ENCODE results near the gene NFIC.
"Not testable (repeated sequence)": the region's sequence is repeated elsewhere in the genome, so short reads cannot be mapped to it uniquely, and the experiment has no call there.

NFIC gene

DNA sequence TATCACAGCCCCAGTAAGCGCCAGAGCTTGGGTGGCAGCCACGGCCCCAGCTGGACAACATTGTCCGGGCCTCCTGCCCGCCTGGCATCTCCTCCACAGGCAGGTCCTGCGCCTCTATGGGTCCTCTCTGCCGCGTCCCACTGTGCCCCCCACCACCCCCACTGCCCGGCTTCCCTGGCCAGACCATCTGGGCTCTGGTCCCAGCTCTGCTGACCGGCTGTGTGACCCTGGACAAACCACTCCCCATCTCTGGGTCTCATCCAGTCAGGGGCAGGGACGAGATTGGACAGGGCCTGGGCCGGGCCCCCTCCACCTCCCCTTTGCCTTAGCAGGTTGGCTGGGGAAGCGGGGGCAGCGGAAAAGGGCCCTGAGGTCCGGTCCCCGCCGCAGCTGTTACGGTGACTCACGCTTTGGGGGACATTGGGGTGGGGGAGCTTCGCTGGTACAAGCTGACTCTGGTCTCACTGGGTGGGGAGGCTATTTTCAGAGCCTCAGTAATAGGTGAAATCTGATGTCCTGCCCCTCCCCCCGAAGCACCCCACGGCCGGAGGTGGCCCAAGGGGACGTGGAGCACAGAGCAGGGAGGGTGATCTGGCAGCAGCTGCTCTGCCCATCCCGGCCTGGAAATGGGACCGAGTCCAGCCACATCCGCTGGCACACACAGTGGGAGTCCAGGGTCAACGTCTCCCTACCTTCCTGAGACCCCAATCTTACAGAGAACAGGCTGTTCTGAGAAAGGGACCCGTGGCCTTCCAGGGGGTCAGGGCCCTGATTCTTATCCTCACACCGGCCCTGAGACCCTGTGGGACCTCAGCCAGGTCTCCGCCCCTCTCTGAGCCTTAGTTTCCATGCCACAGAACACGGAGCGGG lies 9.1 kb downstream of the NFIC start:
- DNase-seq = no peak

DNA sequence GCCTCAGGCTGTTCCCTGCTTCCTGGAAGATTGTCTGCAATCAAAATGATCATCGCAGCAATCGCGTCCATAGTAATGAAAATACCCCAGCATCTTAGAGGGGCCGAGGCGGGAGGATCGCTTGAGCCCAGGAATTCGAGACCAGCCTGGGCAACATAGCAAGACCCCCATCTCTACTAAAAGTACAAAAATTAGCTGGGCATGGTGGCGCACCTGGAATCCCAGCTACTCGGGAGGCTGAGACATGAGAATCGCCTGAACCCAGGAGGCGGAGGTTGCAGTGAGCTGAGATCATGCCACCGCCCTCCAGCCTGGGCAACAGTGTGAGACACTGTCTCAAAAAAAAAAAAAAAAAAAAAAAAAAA lies 9.7 kb downstream of the NFIC start:
- DNase-seq = not testable (repeated sequence)

DNA sequence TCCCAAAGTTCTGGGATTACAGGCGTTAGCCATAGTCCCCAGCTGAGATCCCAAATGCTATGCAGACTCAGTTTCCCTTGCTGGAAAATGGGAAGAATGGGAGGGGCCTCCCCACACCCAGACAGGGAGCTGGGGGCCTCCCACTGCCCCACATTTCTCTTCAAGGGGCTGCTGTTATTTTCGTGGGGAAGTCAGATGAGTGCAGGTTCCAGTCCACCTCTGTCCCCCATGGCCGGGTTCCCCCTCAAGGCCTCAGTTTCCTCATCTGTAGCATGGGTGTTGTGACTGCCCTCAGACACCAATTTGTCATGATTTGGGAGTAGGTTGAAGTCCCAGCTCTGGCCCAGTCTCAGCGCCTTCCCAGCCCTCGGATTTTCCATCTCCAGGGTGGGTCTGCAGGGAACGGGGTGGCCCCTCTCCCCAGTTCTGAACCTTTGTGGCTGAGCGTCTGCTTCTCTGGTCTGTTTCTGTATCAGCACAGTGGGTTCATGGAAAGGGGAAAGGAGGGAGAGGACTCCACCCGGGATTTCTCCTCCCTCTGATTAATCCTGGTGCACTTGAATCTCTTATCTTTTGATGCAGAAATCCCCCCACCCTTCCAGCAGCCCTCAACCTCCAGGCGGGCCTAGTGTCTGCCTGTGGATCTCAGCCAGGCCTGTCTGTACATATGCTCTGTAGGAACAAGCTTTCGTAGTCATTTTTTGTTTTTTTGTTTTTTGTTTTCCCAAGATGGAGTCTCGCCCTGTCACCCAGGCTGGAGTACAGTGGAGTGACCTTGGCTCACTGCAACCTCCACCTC lies 12.2 kb downstream of the NFIC start:
- no peak for DNase-seq

DNA sequence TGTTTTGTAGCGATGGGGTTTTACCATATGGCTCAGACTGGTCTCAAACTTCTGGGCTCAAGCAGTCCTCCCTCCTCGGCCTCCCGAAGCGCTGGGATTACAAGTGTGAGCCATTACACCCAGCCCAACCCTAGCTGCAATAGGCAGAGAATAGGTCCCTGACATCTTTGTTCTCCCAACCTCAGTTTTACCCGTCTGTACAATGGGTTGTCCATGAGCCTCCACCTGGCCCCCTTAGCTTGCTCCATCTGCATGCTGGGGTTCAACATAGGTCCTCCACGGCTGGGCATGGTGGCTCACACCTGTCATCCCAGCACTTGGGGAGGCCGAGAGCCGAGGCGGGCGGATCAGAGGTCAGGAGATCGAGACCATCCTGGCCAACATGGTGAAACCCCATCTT lies 14.4 kb downstream of the NFIC start:
- no peak for DNase-seq

DNA sequence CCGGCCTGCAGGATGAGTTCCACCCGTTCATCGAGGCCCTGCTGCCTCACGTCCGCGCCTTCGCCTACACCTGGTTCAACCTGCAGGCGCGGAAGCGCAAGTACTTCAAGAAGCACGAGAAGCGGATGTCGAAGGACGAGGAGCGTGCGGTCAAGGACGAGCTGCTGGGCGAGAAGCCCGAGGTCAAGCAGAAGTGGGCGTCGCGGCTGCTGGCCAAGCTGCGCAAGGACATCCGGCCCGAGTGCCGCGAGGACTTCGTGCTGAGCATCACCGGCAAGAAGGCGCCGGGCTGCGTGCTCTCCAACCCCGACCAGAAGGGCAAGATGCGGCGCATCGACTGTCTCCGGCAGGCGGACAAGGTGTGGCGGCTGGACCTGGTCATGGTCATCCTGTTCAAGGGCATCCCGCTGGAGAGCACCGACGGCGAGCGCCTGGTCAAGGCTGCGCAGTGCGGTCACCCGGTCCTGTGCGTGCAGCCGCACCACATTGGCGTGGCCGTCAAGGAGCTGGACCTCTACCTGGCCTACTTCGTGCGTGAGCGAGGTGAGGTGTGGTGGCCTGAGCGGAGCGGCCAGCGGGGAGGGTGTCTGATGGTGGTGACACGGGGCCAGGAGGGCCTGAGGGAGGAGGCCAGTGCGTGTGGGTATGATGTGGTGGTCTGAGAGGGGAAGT lies 15.5 kb downstream of the NFIC start:
- DNase-seq = no peak

DNA sequence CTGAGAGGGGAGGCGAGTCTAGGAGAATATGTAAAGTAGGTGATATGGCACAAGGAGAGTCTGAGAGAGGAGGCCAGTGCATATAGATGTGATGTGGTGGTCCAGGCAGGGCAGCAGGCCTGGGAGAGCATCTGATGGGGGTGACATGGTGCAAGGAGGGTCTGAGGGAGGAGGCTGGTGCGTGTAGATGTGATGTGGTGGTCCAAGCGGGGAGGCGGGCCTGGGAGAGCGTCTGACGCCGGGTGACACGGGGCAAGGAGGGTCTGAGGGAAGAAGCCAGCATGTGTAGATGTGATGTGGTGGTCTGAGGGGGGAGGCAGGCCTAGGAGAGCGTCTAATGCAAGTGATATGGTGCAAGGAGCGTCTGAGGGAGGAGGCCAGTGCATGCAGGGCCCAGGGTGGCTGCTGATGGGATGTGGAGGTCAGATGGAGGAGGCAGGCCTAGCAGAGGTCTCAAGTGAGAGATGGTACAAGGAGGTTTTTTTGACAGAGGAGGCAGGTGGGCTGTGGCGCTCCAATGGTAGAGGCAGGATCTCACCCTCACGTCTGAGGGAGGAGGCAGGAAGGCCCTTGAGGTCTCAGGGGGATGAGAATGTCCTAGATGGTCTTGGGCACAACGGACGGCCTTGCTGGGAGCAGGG lies 16.2 kb downstream of the NFIC start:
- DNase-seq = no peak

DNA sequence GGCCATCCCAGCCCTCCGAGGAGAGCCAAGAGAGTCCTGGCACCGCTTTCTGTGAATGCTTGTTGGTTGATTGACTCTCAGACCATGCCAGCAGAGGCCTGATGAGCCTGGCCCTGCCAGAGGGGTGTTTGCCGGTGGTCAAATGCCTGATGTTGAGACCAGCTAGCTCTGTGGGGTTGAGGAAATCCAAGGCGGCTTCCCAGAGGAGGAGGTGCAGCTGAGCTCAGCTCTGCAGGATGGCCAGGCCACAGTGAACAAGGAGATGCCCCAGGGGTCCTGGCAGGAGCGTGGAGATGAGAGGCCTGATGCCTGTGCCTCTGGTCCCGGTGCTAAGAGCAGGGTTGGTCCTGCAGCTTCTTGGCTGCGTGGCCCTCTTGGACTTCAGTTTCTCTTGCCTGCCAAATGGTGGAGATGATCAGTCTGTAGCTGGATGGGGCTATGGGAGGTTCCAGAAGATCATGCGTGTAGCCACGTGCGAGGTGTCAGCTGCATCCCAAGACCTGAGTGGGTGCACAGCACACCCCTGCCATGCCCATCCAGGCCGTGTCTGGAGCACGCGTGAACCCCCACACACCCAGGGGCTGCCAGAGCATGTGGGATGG lies 16.8 kb downstream of the NFIC start:
- DNase-seq = no peak

DNA sequence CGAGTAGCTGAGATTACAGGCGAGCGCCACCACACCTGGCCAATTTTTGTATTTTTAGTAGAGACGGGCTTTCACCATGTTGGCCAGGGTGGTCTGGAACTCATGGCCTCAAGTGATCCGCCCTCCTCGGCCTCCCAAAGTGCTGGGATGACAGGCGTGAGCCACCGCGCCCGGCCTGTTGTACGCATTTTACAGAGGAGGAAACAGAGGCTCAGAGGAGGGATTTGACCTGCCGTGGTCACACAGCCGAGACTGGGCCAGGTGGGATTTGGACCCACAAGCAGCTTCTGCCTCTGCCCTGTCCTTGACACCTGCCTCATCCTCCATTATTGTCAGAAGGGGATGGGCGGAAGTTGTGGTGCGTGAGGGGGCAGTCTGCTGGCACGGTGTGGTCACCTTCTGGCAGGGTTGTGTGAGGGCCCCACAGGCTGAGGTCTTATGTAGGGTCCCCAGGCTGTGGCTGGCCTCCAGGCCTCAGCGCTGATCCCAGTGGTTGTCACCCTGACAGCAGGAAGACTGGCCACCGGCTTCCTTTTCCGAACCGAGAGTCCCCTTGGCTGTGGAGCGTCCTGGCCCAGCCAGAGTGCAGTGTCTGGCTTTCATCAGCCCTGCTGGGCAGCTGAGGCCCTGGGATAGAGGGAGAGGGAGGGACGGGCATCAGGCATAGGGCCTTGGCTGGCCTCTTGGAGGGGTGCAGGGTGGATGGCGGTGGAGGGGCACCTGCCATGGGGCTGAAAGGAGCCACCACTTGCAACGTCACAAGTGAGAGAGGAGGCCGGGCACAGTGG lies 20.3 kb downstream of the NFIC start:
- DNase-seq = no peak

DNA sequence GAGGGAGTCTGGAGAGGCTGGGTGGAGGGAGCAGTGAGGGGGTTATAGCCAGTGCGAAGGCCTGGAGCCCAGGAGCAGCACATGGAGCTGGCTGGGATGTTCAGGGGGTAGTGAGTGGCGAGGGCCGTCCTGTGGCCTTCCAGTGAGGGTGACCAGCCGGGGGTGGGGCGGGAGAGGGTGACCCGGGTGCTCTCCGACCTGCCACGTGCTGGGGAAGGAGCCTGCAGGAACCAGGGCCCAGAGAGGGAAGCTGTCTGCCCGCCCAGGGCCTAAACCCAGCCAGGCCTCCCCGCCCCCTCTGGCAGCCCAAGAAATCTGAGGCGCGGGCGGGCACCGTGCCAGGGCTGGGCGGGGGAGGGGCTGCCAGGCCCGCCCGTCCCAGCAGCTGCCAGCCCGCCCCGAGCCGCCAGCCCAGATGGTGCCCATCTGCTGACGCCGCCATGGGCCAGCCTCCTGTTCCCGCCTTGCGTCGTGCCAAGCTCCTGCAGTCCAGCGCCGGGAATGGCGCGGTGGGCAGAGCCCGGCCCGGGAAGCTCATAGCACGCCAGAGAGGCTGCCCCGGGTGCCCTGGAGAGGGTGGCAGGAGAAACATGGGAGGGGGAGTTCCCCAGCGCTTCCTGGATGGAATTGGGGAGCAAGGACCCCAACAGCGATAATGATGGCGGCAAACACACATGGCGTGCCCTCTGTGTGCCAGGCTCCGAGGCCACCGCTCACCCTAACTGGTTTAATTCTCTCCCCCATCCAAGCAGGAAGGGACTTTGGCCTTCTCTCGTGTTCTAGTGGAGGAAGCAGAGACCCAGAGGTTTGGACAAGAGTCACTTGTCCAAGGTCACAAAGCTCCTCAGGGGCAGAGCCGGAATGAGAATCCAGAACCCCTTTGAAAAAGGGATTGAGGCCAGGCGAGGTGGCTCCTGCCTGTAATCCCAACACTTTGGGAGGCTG lies 21.5 kb downstream of the NFIC start:
- no peak for DNase-seq

DNA sequence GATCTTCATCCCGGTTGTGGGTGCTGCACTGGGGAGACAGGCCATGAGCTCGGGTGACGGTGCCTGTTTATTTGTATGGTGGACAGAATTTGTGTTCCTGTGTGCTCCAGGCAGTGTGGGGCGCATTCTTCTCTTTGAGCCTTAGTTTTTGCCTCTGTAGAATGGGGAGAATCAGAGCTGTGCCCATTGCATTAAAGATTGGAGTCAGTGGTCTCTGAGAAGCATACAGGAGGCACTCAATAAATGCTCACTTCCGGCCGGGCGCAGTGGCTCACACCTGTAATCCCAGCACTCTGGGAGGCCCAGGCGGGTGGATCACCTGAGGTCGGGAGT lies 23.0 kb downstream of the NFIC start:
- no peak for DNase-seq

DNA sequence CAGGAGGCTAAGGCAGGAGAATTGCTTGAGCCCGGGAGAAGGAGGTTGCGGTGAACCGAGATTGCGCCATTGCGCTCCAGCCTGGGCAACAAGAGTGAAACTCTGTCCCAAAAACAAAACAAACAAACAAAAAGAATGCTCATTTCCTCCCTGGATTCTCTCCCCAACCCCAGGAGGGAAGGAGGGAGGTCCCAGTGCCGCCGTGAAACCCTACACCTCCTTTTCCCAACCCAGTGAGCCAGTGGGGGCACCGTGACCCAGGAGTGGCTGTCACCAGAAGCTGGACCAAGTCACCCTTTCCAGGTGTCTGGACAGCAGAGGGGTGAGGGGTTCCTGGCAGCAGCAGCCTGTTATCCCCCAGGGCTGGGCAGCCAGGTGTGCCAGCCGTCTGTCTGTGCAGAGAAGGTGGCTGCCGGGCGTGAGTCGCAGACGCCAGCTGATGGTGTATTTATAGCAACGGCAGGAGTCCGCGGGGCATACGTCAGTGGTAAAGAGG lies 23.5 kb downstream of the NFIC start:
- DNase-seq = no peak

DNA sequence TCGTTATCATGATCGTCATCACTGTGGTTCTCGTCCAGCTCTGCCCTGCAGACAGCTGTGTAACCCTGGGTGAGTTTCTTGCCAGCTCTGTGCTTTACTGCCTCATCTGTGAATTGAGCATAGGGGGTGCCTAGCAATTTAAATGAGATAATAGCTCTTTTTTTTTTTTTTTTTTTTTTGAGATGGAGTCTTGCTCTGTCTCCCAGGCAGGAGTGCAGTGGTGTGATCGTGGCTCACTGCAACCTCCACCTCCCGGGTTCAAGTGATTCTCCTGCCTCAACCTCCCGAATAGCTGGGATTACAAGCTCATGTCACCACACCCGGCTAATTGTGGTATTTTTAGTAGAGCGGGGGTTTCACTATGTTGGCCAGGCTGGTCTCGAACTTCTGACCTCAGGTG lies 25.5 kb downstream of the NFIC start:
- DNase-seq = not testable (repeated sequence)

DNA sequence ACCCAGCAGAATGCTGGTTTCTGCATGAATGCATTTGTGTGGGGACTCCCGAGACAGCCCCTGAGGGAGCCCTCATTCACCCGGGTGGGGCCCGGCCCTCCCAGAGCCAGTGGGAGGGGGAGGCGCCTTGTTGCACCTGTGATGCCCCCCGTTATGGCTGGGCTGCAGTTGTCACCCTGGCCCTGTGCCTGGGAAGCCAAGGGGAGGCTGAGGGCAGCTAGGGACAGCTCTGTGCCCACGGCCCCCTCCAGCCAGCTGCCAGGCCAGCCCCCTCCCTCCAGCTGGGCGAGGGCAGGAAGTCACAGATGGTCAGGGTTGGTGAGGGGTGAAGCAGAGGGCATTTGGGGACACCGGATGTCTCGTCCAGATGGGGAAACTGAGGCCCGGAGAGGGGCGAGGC lies 26.1 kb downstream of the NFIC start:
- DNase-seq = no peak

DNA sequence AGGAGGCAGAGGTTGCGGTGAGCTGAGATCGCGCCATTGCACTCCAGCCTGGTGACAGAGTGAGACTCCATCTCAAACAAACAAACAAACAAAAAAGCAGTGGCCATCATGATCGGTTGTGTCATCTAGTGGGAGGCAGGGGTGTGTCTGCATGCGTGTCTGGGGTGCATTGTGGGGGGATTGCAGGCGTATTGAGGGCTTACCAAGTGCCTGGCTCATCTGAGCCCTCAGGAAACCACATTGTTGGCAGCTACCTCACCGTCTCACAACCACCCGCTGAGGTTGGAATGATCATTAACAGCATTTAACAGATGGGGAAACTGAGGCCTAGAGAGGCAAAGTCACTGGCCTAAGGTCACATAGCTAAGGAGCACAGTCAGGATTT lies 30.5 kb downstream of the NFIC start:
- no peak for DNase-seq

DNA sequence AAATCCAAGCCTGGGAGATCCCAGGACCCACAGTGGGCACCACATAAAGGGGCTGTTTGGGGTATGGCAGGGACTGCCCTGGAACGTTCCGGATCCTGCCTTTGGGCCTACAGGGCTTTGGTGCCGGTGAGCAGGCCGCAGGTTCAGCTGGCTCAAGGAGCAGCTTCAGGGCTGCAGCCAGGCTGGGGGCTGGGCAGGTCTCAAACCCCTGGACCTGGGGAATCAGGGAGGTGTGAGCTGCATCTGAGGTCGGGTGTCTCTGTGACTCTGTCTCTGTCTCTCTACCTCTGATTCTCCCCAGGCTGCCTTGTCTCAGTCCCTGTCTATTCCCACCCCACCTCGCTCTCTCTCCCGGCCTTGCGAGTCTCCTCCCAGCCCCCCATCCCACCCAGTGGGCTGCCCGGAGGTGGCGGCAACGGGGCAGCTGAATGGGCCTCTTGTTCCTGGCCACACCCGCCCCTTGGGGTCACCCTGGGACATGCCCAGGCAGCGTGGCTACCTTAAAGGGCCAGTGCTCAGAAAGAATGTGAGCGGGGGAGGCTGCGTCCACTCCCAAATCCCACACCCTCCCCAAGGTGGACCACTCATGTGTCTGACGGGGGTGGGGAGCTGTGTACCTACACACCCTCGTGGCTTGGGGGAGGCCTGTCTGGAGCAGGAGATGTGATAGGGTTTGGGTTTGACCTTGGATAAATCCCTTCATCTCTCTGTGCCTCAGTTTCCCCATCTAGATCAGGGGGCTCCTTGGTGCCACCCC lies 31.1 kb downstream of the NFIC start:
- no peak for DNase-seq

DNA sequence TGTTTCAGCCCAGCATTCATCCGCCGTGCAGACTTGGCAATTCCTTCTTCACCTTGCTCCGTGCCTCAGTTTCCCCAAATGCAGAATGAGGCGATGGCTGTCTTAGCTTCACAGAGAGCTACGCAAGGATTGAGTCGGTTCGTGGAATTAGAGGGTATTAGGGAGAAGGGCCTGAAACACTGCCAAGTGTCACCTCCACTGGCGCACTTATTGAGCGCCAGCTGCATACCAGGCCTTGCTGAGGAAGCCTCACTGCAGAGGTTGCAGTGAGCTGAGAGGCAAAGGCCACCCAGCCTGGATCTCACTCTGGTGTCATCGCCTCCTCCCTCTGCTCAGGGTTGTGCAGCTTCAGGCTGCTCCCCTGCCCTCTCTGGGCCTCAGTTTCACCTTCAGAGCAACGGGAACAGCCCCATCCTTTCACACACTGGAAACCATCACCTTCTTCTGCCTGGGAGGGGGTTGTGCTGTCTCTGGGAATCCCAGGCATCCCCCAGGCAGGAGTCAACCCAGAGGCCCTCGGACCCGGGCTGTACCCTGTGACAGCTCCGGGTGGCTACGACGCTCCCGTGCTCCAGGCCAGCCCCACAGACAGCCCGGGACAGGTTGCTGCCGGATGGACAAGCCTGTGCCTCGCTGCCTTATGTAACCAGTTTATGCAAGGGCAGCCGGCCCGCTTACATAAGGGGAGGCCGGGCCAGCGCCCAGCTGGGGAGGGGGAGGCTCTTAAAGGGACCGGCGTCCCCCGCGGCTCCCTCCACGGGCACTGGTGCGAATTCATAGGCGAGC lies 31.9 kb downstream of the NFIC start:
- DNase-seq = no peak

DNA sequence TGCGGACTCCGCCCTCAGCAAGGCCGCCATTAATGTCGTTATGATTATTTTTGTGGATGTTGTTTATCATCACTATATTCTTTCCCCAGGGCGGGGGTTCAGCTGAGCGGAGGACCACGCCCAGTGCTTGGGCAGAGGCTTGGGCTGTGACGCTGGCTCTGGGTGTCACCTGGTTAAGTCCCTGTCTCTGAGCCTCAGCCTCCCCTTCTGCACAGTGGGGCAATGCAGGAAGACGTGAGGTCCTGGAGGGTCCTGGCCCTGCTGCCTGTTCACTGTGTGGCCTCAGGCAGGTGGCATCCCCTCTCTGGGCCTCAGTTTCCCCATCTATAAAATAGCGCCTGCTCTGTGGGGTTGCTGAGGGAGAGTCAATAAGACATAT lies 32.5 kb downstream of the NFIC start:
- no peak for DNase-seq

DNA sequence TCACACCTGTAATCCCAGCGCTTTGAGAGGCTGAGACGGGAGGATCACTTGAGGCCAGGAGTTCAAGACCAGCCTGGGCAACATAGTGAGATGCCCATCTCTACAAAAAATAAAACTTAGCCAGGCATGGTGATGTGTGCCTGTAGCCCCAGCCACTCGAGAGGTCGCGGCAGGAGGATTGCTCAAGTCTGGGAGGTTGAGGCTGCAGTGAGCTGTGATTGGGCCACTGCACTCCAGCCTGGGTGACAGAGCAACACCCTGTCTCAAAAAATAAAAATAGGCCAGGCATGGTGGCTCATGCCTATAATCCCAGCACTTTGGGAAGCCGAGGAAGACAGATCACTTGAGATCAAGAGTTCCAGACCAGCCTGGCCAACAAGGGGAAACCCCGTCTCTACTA lies 32.9 kb downstream of the NFIC start:
- not testable (repeated sequence) for DNase-seq
